K562 (cell line): ENCODE results near the gene RANGAP1. TPM values are rescaled to one million over a fixed set of nuclear protein-coding genes. Genes with fewer than 3 reads are reported as not detected.

Source experiments
- ETV6 ChIP-seq, 3 experiments: fragments of 150-350 bp in 1 of 3; sonication (generic) in 1 of 3; formaldehyde crosslinking in 1 of 3; IDR thresholded peaks; 2 replicates each; pipeline versions ENCODE4 v1.6.1 to v1.8.0; 2014 to 2022; ENCODE audit warnings: borderline replicate concordance in 2 of 3, low read depth in 2 of 3, antibody characterized with exemption in 1 of 3, low read length in 1 of 3, mild to moderate bottlenecking in 1 of 3, missing genetic modification reagents in 1 of 3
- GTF2E2 ChIP-seq: fragments of 200-800 bp; sonication (Bioruptor generic); IDR thresholded peaks from 2 replicates; pipeline ENCODE4 v1.6.1; 2016; ENCODE audit warnings: missing genetic modification characterization, missing compliant biosample characterization
- HMG20B ChIP-seq: fragments of 250-450 bp; sonication (Bioruptor Pico); IDR thresholded peaks from 2 replicates; pipeline ENCODE4 v1.5.0; 2021; ENCODE audit warnings: mild to moderate bottlenecking
- IRF1 ChIP-seq: sonication (generic); formaldehyde crosslinking; IDR thresholded peaks from 2 replicates; pipeline ENCODE4 v1.8.0; 2022; ENCODE audit warnings: missing genetic modification reagents, mild to moderate bottlenecking, borderline replicate concordance
- MED1 ChIP-seq: sonication (generic); formaldehyde crosslinking; IDR thresholded peaks from 2 replicates; pipeline ENCODE4 v1.8.1; 2023; ENCODE audit warnings: missing genetic modification reagents, borderline replicate concordance
- TCF3 ChIP-seq: sonication (generic); formaldehyde crosslinking; IDR thresholded peaks from 2 replicates; pipeline ENCODE4 v1.4.0; 2020; ENCODE audit warnings: mild to moderate bottlenecking, missing genetic modification reagents
- ZFP91 ChIP-seq: sonication (generic); formaldehyde crosslinking; IDR thresholded peaks from 2 replicates; pipeline ENCODE4 v1.8.0; 2022; ENCODE audit warnings: mild to moderate bottlenecking, missing genetic modification reagents
- ZNF263 ChIP-seq: sonication (generic); formaldehyde crosslinking; IDR thresholded peaks from 2 replicates; pipeline ENCODE4 v1.8.0; 2022; ENCODE audit warnings: mild to moderate bottlenecking, missing genetic modification reagents, borderline replicate concordance
- ZNF347 ChIP-seq: fragments of 450-650 bp; formaldehyde crosslinking; IDR thresholded peaks from 2 replicates; pipeline ENCODE4 v1.4.0; 2020; ENCODE audit warnings: low read depth, mild to moderate bottlenecking, moderate library complexity
- polyA plus RNA-seq, 8 experiments: library from polyadenylated mRNA; depleted of rRNA in 4 of 8; stranded (reverse) in 5 of 8; unstranded in 3 of 8; fragments of >200 nt; fragmentation: Nextera tagmentation in 2 of 8; fragmentation: Illumina TruSeq in 1 of 8; extraction: Ambion mirVana in 2 of 8; extraction: Trizol in 1 of 8; gene quantifications; 2 replicates each; pipeline versions ENCODE4 v1.2.1 to v1.2.3, GENCODE V29; 2011 to 2014; ENCODE audit warnings: inconsistent platforms in 1 of 8, missing spikeins in 1 of 8
- total RNA-seq, 7 experiments: library from RNA; depleted of rRNA in 6 of 7; stranded (reverse); fragments of >200 nt in 6 of 7; fragmentation: Illumina TruSeq in 2 of 7; extraction: Trizol in 2 of 7; gene quantifications; 2 replicates each; pipeline versions ENCODE4 v1.2.1 to v1.2.3, GENCODE V29; 2011 to 2021; ENCODE audit warnings: low replicate concordance in 1 of 7
- TF ChIP-seq, protein P1 (sequence below): IDR thresholded peaks from 2 replicates; pipeline ENCODE4 v1.6.1; 2011; ENCODE audit not compliant: insufficient read length; ENCODE audit errors: extremely low read depth
- TF ChIP-seq, protein P2 (sequence below): fragments of 250-450 bp; sonication (Bioruptor Pico); IDR thresholded peaks from 2 replicates; pipeline ENCODE4 v1.4.0; 2020; ENCODE audit warnings: mild to moderate bottlenecking, moderate library complexity
- TF ChIP-seq, protein P3 (sequence below): fragments of 250-450 bp; sonication (Bioruptor Pico); IDR thresholded peaks from 2 replicates; pipeline ENCODE4 v1.4.0; 2020; ENCODE audit warnings: mild to moderate bottlenecking
- TF ChIP-seq, protein P4 (sequence below): fragments of 250-450 bp; sonication (Bioruptor Pico); IDR thresholded peaks from 2 replicates; pipeline ENCODE4 v1.8.0; 2021; ENCODE audit warnings: borderline replicate concordance, mild to moderate bottlenecking, moderate library complexity; ENCODE audit not compliant: poor library complexity, severe bottlenecking

The RANGAP1 gene
- total and polyA plus RNA-seq, 9 of the 15 experiments (the other 6 are each of a cell fraction or from before 2014, with no cell fraction given), result 2.1 to 104 (median 50.6) TPM

- TF ChIP-seq IRF1 (CRISPR knock-in tag) (no peak), ETV6 (IDR thresholded peaks at IDR 0.05; ENCODE audit: borderline replicate concordance in 1 of 2, low read depth in 2 of 2, low read length in 1 of 2) (no peak), ETV6 (CRISPR knock-in tag; IDR thresholded peaks at IDR 0.05; ENCODE audit: borderline replicate concordance) (no peak), ZFP91 (CRISPR knock-in tag) (no peak), MED1 (no peak), ZNF263 (CRISPR knock-in tag) (peak; percentile 58; the same call in 1 of the 2 replicates), HMG20B (CRISPR knock-in tag) (no peak), ZNF347 (CRISPR knock-in tag) (no peak), GTF2E2 (tag) (no peak), TCF3 (CRISPR knock-in tag) (peak; percentile 64)
- TF ChIP-seq, protein P1, sequence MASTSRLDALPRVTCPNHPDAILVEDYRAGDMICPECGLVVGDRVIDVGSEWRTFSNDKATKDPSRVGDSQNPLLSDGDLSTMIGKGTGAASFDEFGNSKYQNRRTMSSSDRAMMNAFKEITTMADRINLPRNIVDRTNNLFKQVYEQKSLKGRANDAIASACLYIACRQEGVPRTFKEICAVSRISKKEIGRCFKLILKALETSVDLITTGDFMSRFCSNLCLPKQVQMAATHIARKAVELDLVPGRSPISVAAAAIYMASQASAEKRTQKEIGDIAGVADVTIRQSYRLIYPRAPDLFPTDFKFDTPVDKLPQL, result no peak
- TF ChIP-seq, protein P2, sequence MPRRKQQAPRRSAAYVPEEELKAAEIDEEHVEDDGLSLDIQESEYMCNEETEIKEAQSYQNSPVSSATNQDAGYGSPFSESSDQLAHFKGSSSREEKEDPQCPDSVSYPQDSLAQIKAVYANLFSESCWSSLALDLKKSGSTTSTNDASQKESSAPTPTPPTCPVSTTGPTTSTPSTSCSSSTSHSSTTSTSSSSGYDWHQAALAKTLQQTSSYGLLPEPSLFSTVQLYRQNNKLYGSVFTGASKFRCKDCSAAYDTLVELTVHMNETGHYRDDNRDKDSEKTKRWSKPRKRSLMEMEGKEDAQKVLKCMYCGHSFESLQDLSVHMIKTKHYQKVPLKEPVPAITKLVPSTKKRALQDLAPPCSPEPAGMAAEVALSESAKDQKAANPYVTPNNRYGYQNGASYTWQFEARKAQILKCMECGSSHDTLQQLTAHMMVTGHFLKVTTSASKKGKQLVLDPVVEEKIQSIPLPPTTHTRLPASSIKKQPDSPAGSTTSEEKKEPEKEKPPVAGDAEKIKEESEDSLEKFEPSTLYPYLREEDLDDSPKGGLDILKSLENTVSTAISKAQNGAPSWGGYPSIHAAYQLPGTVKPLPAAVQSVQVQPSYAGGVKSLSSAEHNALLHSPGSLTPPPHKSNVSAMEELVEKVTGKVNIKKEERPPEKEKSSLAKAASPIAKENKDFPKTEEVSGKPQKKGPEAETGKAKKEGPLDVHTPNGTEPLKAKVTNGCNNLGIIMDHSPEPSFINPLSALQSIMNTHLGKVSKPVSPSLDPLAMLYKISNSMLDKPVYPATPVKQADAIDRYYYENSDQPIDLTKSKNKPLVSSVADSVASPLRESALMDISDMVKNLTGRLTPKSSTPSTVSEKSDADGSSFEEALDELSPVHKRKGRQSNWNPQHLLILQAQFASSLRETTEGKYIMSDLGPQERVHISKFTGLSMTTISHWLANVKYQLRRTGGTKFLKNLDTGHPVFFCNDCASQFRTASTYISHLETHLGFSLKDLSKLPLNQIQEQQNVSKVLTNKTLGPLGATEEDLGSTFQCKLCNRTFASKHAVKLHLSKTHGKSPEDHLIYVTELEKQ, result no peak
- TF ChIP-seq, protein P3, sequence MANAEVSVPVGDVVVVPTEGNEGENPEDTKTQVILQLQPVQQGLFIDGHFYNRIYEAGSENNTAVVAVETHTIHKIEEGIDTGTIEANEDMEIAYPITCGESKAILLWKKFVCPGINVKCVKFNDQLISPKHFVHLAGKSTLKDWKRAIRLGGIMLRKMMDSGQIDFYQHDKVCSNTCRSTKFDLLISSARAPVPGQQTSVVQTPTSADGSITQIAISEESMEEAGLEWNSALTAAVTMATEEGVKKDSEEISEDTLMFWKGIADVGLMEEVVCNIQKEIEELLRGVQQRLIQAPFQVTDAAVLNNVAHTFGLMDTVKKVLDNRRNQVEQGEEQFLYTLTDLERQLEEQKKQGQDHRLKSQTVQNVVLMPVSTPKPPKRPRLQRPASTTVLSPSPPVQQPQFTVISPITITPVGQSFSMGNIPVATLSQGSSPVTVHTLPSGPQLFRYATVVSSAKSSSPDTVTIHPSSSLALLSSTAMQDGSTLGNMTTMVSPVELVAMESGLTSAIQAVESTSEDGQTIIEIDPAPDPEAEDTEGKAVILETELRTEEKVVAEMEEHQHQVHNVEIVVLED (CRISPR knock-in tag), result no peak
- TF ChIP-seq, protein P4, sequence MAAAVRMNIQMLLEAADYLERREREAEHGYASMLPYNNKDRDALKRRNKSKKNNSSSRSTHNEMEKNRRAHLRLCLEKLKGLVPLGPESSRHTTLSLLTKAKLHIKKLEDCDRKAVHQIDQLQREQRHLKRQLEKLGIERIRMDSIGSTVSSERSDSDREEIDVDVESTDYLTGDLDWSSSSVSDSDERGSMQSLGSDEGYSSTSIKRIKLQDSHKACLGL (CRISPR knock-in tag), result no peak
Observed at GRCh38 chr22:41311487-41311886, 25.5 kb upstream of the RANGAP1 start (continued).
